HG02938 (cell line): ENCODE measurements around the gene SPNS1.

Experiments
- ATAC-seq: cut with Tn5 transposase; IDR thresholded peaks from one replicate; pipeline ENCODE4 v1.9.1; 2021; ENCODE audit warnings: mild to moderate bottlenecking, moderate library complexity; ENCODE audit not compliant: unreplicated experiment

Gene SPNS1

GRCh38 chr16:29025218-29025617 is 50.6 kb downstream of the SPNS1 start:
- no peak for ATAC-seq

GRCh38 chr16:29025735-29026134 is 51.2 kb downstream of the SPNS1 start:
- ATAC-seq, result no peak

DNA sequence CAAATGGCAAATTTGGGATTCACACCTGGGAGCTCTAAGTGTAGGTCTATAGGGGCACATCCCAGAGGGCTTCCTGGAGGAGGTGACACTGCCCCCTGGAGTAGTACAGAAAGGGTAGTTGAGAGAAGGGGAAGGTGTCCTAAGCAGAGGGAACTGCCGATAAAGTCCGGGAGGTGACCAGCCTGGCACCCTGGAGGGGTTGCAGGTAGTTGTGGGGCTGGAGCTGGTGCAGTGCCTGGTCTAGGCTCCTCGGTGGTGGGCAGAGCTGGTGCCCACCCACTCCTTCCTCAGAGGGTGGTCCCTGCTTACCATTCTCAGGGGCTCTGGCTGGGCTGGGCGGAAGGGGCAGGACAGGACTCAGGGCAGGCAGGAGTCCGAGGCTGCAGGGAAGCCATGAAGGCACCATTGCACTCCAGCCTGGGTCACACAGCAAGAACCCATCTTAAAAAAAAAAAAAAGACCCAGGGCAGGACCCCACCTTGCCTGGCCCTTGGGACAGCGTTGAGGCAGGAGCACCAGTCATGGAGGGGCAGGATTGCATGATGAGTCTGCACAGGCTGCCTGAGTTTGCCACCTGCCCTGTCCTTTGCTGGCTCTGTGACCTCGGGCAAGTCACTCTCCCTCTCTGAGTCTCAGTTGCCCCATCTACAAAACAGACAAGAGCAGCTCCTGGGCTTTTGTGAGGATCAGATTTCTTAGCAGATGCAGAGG is 54.0 kb downstream of the SPNS1 start:
- ATAC-seq, result no peak

GRCh38 chr16:29029168-29029994 is 54.8 kb downstream of the SPNS1 start:
- no peak for ATAC-seq

GRCh38 chr16:29030086-29030840 is 55.7 kb downstream of the SPNS1 start:
- ATAC-seq, result no peak
